SH-SY5Y (cell line): ENCODE measurements around the gene DOK7.

Source experiments
- GATA2 ChIP-seq: IDR thresholded peaks from 2 replicates; pipeline ENCODE4 v1.6.1; 2011; ENCODE audit warnings: mild to moderate bottlenecking, low read depth, low read length
- GATA3 ChIP-seq: IDR thresholded peaks from 2 replicates; pipeline ENCODE4 v1.6.1; 2011; ENCODE audit warnings: low read depth, mild to moderate bottlenecking, low read length, moderate library complexity

The DOK7 gene

GRCh38 chr4:3470244-3471097 is 7.4 kb downstream of the DOK7 start:
- no peak for TF ChIP-seq GATA2
- no peak for TF ChIP-seq GATA3

GRCh38 chr4:3471098-3471760 is 8.1 kb downstream of the DOK7 start:
- no peak for TF ChIP-seq GATA3

- TF ChIP-seq GATA3 = no peak
- no peak for TF ChIP-seq GATA2
Measured at GRCh38 chr4:3471886-3472285, 8.8 kb downstream of the DOK7 start.

- TF ChIP-seq GATA3 = no peak
Measured at GRCh38 chr4:3472411-3473141, 9.5 kb downstream of the DOK7 start.

GRCh38 chr4:3473181-3473950 is 10.3 kb downstream of the DOK7 start:
- no peak for TF ChIP-seq GATA2
- TF ChIP-seq GATA3 = no peak

GRCh38 chr4:3473996-3474765 is 11.1 kb downstream of the DOK7 start:
- TF ChIP-seq GATA2 = no peak
- no peak for TF ChIP-seq GATA3

GRCh38 chr4:3475041-3475712 is 12.1 kb downstream of the DOK7 start:
- no peak for TF ChIP-seq GATA2
- TF ChIP-seq GATA3 = no peak

GRCh38 chr4:3475713-3476260 is 12.7 kb downstream of the DOK7 start:
- no peak for TF ChIP-seq GATA2
- no peak for TF ChIP-seq GATA3

- TF ChIP-seq GATA2 = no peak
- TF ChIP-seq GATA3 = no peak
Measured at GRCh38 chr4:3476341-3476747, 13.2 kb downstream of the DOK7 start.

- no peak for TF ChIP-seq GATA3
- TF ChIP-seq GATA2 = no peak
Measured at GRCh38 chr4:3476936-3477749, 14.0 kb downstream of the DOK7 start.

GRCh38 chr4:3477750-3478430 is 14.8 kb downstream of the DOK7 start:
- TF ChIP-seq GATA2 (no peak), GATA3 (no peak)
